ENCODE data around the gene G6PD. TPM values are rescaled to one million over a fixed set of nuclear protein-coding genes. Genes with fewer than 3 reads are reported as not detected.

G6PD gene
- total and polyA plus RNA-seq, 2 of the 4 experiments (the other 2 are of a cell fraction): 77.1 to 213 TPM

GRCh38 chrX:154539077-154539476 is 7.6 kb downstream of the G6PD start:
- Histone ChIP-seq H2BK120ac (ENCODE audit: low read depth, low read length) (no peak overlapping the region), H3K4me3 (ENCODE audit: insufficient read depth, low read depth, low read length) (no peak overlapping the region), H2BK20ac (ENCODE audit: low read depth, low read length) (no peak overlapping the region), H3K27ac (ENCODE audit: insufficient read depth, low read length) (no peak overlapping the region), H3K4me2 (ENCODE audit: low read depth, low read length) (no peak overlapping the region), H2BK15ac (ENCODE audit: low read depth, low read length) (no peak overlapping the region), H3K23ac (ENCODE audit: low read depth, low read length) (no peak overlapping the region), H2AK5ac (ENCODE audit: low read depth, low read length) (no peak overlapping the region), H3K9me3 (ENCODE audit: control insufficient read depth, insufficient read depth, low read length) (no peaks in the 10 kb centered on the region), H3K18ac (ENCODE audit: low read depth, low read length) (no peak overlapping the region), H3K9ac (ENCODE audit: low read depth, low read length) (no peak overlapping the region), H3K27me3 (ENCODE audit: control insufficient read depth, insufficient read depth, low read length) (no peaks in the 10 kb centered on the region), H2BK5ac (ENCODE audit: low read depth, low read length, poor library complexity, severe bottlenecking) (no peak overlapping the region), H4K91ac (ENCODE audit: insufficient read depth, low read depth, low read length) (no peak overlapping the region), H4K5ac (ENCODE audit: low read depth, low read length) (no peak overlapping the region), H3K14ac (replicated peaks; ENCODE audit: low read depth, low read length) (no peak overlapping the region; the same call in 1 of the 2 replicates), H4K20me1 (ENCODE audit: insufficient read depth, low read length) (peaks cover 16% of the 10 kb centered on the region), H3K4me1 (ENCODE audit: control insufficient read depth, insufficient read depth, low read length) (peaks cover 22% of the 10 kb centered on the region), H3K56ac (ENCODE audit: extremely low read depth, insufficient read depth, low read length) (no peak overlapping the region), H4K8ac (ENCODE audit: low read depth in 2 of 2, low read length in 2 of 2) (no peak overlapping the region; a peak in 1 of 4 replicates), H3K4ac (ENCODE audit: low read depth, low read length) (no peak overlapping the region), H3K79me1 (ENCODE audit: low read depth in 1 of 2, low read length in 2 of 2) (peaks cover 8 to 47% of the 10 kb centered on the region in 2 experiments; a peak in 3 of 4 replicates), H3K9me1 (ENCODE audit: insufficient read depth, low read length) (peaks cover 14% of the 10 kb centered on the region), H2AFZ (replicated peaks; ENCODE audit: low read length, poor library complexity) (no peak overlapping the region), H2AK9ac (replicated peaks; ENCODE audit: low read depth, low read length, poor library complexity) (no peak overlapping the region), H3K36me3 (ENCODE audit: control insufficient read depth, insufficient read depth, low read length) (peaks cover 47% of the 10 kb centered on the region)
- ATAC-seq (ENCODE audit: low read depth) (no peak), DNase-seq (no peak)
- TF ChIP-seq CEBPB (IDR thresholded peaks at IDR 0.05; ENCODE audit: low read depth, low read length): no peak
- TF ChIP-seq SMC3 (IDR thresholded peaks at IDR 0.05; ENCODE audit: low read depth, low read length): no peak
- no peak for TF ChIP-seq USF2 (IDR thresholded peaks at IDR 0.05; ENCODE audit: low read depth, low read length)
- no peak for TF ChIP-seq CTCF (conservative IDR thresholded peaks at IDR 0.05; ENCODE audit: low read depth, low read length)
- no peak for TF ChIP-seq RAD21 (IDR thresholded peaks at IDR 0.05; ENCODE audit: low read length)
- no peak for TF ChIP-seq NFE2L2 (IDR thresholded peaks at IDR 0.05; ENCODE audit: low read depth, low read length)
- no peak for TF ChIP-seq POLR2A (IDR thresholded peaks at IDR 0.05; ENCODE audit: low read depth, low read length)
- no peak for TF ChIP-seq CHD1 (IDR thresholded peaks at IDR 0.05; ENCODE audit: low read depth, low read length)
- TF ChIP-seq RFX5 (IDR thresholded peaks at IDR 0.05; ENCODE audit: low read depth, low read length): no peak
- TF ChIP-seq MXI1 (IDR thresholded peaks at IDR 0.05; ENCODE audit: borderline replicate concordance, low read depth, low read length): no peak
- TF ChIP-seq BHLHE40 (IDR thresholded peaks at IDR 0.05; ENCODE audit: low read depth, low read length): no peak
- no peak for TF ChIP-seq FOS (IDR thresholded peaks at IDR 0.05; ENCODE audit: low read depth, low read length)
- TF ChIP-seq MAFK (IDR thresholded peaks at IDR 0.05; ENCODE audit: low read depth, low read length): no peak
- TF ChIP-seq MAZ (IDR thresholded peaks at IDR 0.05; ENCODE audit: borderline replicate concordance, low read depth, low read length): no peak
- no peak for TF ChIP-seq ELK1 (IDR thresholded peaks at IDR 0.05; ENCODE audit: borderline replicate concordance, low read depth, low read length)
- TF ChIP-seq RCOR1 (IDR thresholded peaks at IDR 0.05; ENCODE audit: insufficient replicate concordance, low read length): no peak
- intact Hi-C loops (cut with micrococcal nuclease): no loop called here
- WGBS, 2 experiments (ENCODE audit: extremely low coverage in 2 of 2, insufficient read length in 1 of 2): 72% methylated on average over 3 of the region's 8 CpGs; no CpG with 5 or more reads in 1 of the 2 experiments
- BruUV-seq (replicated peaks): no TSS peak
- ChIA-PET CTCF (no interaction called here), POLR2A (ENCODE audit: unreplicated experiment) (no interaction called here)
- dilution Hi-C loops (cut with HindIII; ENCODE audit: low sequenced_read_pairs, unreplicated experiment): no loop called here
- in situ Hi-C loops (cut with MboI; ENCODE audit: low sequenced_read_pairs): loop anchor here (25.0 kb wide), 1 partner anchor 1577 kb away; no protein-coding TSS in a partner anchor
